Measurements from ENCODE around the gene EIF2S3.

EIF2S3 gene

GRCh38 chrX:24125028-24125612, 70.4 kb downstream of the EIF2S3 start:
- DNase-seq: no peak
